Mesendoderm (in vitro differentiated cells): Measurements from ENCODE around the gene C2orf92.
A peak's percentile ranks its signal among the peaks of the same experiment; 100 is the strongest.

Source experiments
- DNase-seq: peaks from one replicate; pipeline ENCODE4 v3.0.0; 2013
- H2AK5ac ChIP-seq: 2 replicates; pipeline ENCODE4 v1.6.1; 2013; ENCODE audit warnings: low read length, inconsistent platforms
- H2BK120ac ChIP-seq: 2 replicates; pipeline ENCODE4 v1.6.1; 2013; ENCODE audit warnings: low read depth, mild to moderate bottlenecking, low read length, moderate library complexity, mixed read lengths
- H2BK15ac ChIP-seq: replicated peaks from 2 replicates; pipeline ENCODE4 v1.6.1; 2013; ENCODE audit warnings: low read depth, mild to moderate bottlenecking, moderate library complexity
- H2BK5ac ChIP-seq: 2 replicates; pipeline ENCODE4 v1.6.1; 2013; ENCODE audit warnings: low read length, inconsistent platforms
- H3K18ac ChIP-seq: 2 replicates; pipeline ENCODE4 v1.6.1; 2013; ENCODE audit warnings: mild to moderate bottlenecking, low read length, mixed read lengths
- H3K23ac ChIP-seq: one replicate; pipeline ENCODE4 v1.6.1; 2013; ENCODE audit warnings: low read length
- H3K27ac ChIP-seq: 2 replicates; pipeline ENCODE4 v1.5.1; 2013; ENCODE audit warnings: low read depth, mild to moderate bottlenecking, inconsistent platforms, low read length, moderate library complexity
- H3K27me3 ChIP-seq: 2 replicates; pipeline ENCODE4 v1.6.1; 2013; ENCODE audit warnings: low read length, control low read depth, mild to moderate bottlenecking, inconsistent platforms; ENCODE audit not compliant: insufficient read depth, poor library complexity
- H3K36me3 ChIP-seq: 2 replicates; pipeline ENCODE4 v1.6.1; 2013; ENCODE audit warnings: low read length, inconsistent platforms; ENCODE audit not compliant: control insufficient read depth, insufficient read depth
- H3K4ac ChIP-seq: one replicate; pipeline ENCODE4 v1.6.1; 2013; ENCODE audit warnings: low read depth, mild to moderate bottlenecking, low read length, moderate library complexity
- H3K4me1 ChIP-seq: 2 replicates; pipeline ENCODE4 v1.6.1; 2013; ENCODE audit warnings: low read depth, low read length, inconsistent platforms; ENCODE audit not compliant: control insufficient read depth
- H3K4me2 ChIP-seq: 2 replicates; pipeline ENCODE4 v1.6.1; 2013; ENCODE audit warnings: low read length
- H3K4me3 ChIP-seq: 2 replicates; pipeline ENCODE4 v1.5.1; 2013; ENCODE audit warnings: mild to moderate bottlenecking, low read length
- H3K56ac ChIP-seq: one replicate; pipeline ENCODE4 v1.6.1; 2013; ENCODE audit warnings: low read length
- H3K79me1 ChIP-seq: 2 replicates; pipeline ENCODE4 v1.6.1; 2013; ENCODE audit warnings: low read length, inconsistent platforms
- H3K79me2 ChIP-seq: 2 replicates; pipeline ENCODE4 v1.6.1; 2013; ENCODE audit warnings: mild to moderate bottlenecking, low read length; ENCODE audit not compliant: control insufficient read depth, insufficient read depth
- H3K9ac ChIP-seq: 2 replicates; pipeline ENCODE4 v1.6.1; 2013; ENCODE audit warnings: low read length, inconsistent platforms
- H4K5ac ChIP-seq: one replicate; pipeline ENCODE4 v1.6.1; 2013; ENCODE audit warnings: low read length
- H4K8ac ChIP-seq: one replicate; pipeline ENCODE4 v1.6.1; 2013; ENCODE audit warnings: low read depth, mild to moderate bottlenecking, control low read depth, low read length, moderate library complexity
- WGBS: extraction: QIAGEN DNeasy Blood & Tissue Kit; methylation state at CpG from one replicate; pipeline ENCODE4 v1.1.7; 2013; ENCODE audit warnings: low lambda C conversion rate, missing lambda C conversion rate; ENCODE audit not compliant: insufficient coverage; ENCODE audit errors: extremely low coverage; 5-methylcytosine and 5-hydroxymethylcytosine counted together

C2orf92 gene

DNA sequence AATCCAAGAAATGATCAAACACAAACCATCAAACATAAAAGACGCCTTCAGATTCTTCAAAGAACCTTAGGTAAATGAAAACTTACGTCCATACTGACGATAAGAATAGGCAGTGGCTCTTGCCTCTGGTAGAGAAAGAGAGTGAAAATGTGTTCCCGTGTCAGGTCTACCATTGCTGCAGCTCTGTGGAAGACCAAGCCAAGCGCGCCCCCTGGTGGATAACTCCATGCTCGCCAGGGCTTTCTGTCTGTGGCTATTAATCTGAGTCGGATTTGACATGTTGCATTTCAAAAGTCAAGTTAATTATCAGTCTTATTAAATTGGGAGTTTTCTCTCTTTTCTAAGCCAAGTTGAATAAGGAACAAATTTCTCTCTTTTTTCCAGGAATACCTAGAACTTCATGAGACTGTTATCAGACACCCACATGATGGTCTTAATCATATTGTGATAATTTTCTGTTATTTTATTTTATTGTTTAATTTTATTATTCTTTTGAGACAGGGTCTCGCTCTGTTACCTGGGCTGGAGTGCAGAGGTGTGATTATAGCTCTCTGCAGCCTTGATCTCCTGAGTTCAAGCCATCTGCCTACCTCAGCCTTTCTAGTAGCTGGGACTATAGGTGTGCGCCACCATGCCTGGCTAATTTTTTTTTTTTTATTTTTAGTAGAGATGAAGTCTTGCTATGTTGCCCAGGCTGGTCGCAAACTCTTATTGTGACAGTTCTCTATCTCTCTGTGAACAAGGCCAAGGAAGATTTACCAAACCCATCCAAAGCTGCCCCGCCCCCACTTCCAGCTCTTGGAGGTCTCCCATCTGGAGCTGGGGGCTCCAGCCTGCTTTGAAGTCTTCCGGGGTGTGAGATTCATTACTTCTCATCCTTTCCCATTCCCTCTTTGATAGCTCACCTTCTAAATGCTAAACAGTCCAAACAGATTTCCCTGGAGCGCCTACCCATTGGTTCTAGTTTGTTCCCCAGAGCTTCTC, 28.0 kb downstream of the C2orf92 start:
- Histone ChIP-seq H2AK5ac (no peak overlapping the region), H3K27ac (no peak overlapping the region), H3K9ac (no peak overlapping the region), H3K79me1 (no peaks in the 10 kb centered on the region), H3K56ac (no peak overlapping the region), H4K5ac (no peak overlapping the region), H3K27me3 (no peaks in the 10 kb centered on the region), H3K4me3 (no peak overlapping the region), H4K8ac (no peak overlapping the region), H2BK120ac (no peak overlapping the region), H3K36me3 (no peaks in the 10 kb centered on the region), H3K23ac (no peak overlapping the region), H3K4ac (no peak overlapping the region), H2BK5ac (no peak overlapping the region), H3K4me2 (no peak overlapping the region), H2BK15ac (no peak overlapping the region), H3K4me1 (no peaks in the 10 kb centered on the region), H3K18ac (no peak overlapping the region), H3K79me2 (no peaks in the 10 kb centered on the region)
- DNase-seq = peak; percentile 81
- no CpG with 5 or more reads among the region's 14 CpGs for WGBS

DNA sequence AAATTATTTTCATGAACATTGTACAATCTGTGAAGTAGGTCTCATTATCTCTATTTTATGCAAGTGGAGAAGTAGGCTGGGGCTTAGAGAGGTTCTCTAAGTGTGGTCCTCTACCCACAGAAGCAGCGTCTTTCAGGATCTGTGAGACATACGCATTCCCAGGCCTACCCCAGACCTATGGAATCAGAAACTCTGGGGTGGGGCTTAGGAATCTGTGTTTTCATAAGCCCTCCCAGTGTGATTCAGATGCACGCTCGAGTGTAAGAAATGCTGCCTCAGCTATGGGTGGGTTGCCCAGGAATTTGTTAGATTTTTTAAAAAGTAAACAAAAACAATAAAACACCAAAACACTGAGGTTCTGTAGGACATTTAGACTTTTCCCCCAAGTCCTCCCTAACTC, 29.0 kb downstream of the C2orf92 start:
- no peaks in the 10 kb centered on the region for H3K27me3 ChIP-seq
- H4K8ac ChIP-seq = no peak overlapping the region
- no peak overlapping the region for H4K5ac ChIP-seq
- no peaks in the 10 kb centered on the region for H3K79me1 ChIP-seq
- H3K23ac ChIP-seq = no peak overlapping the region
- no peak overlapping the region for H3K9ac ChIP-seq
- H2BK5ac ChIP-seq = no peak overlapping the region
- WGBS = no CpG with 5 or more reads among the region's 4 CpGs
- H3K36me3 ChIP-seq = no peaks in the 10 kb centered on the region
- H3K79me2 ChIP-seq = no peaks in the 10 kb centered on the region
- H3K4ac ChIP-seq = no peak overlapping the region
- no peak overlapping the region for H3K4me2 ChIP-seq
- no peak overlapping the region for H3K18ac ChIP-seq
- no peak overlapping the region for H2AK5ac ChIP-seq
- no peak overlapping the region for H3K56ac ChIP-seq
- H3K27ac ChIP-seq = no peak overlapping the region
- H2BK120ac ChIP-seq = no peak overlapping the region
- no peak overlapping the region for H2BK15ac ChIP-seq
- no peak for DNase-seq
- no peak overlapping the region for H3K4me3 ChIP-seq
- no peaks in the 10 kb centered on the region for H3K4me1 ChIP-seq

GRCh38 chr2:97699765-97700444, 30.4 kb downstream of the C2orf92 start:
- no peak overlapping the region for H3K18ac ChIP-seq
- H3K36me3 ChIP-seq = no peaks in the 10 kb centered on the region
- peak overlapping the region; percentile 47 for H3K9ac ChIP-seq
- no peak overlapping the region for H2BK5ac ChIP-seq
- no peak overlapping the region for H3K4me2 ChIP-seq
- no peak overlapping the region for H3K23ac ChIP-seq
- DNase-seq = peak; percentile 89
- H3K4me1 ChIP-seq = no peaks in the 10 kb centered on the region
- no peak overlapping the region for H3K4me3 ChIP-seq
- H4K5ac ChIP-seq = no peak overlapping the region
- H4K8ac ChIP-seq = no peak overlapping the region
- H2BK120ac ChIP-seq = no peak overlapping the region
- no peak overlapping the region for H3K27ac ChIP-seq
- H3K79me2 ChIP-seq = no peaks in the 10 kb centered on the region
- H3K79me1 ChIP-seq = no peaks in the 10 kb centered on the region
- no CpG with 5 or more reads among the region's 11 CpGs for WGBS
- no peaks in the 10 kb centered on the region for H3K27me3 ChIP-seq
- no peak overlapping the region for H3K4ac ChIP-seq
- H3K56ac ChIP-seq = peak overlapping the region; percentile 80
- no peak overlapping the region for H2AK5ac ChIP-seq
- no peak overlapping the region for H2BK15ac ChIP-seq

- Histone ChIP-seq H4K5ac (no peak overlapping the region), H3K9ac (no peak overlapping the region), H2BK5ac (no peak overlapping the region), H4K8ac (no peak overlapping the region), H3K79me1 (no peaks in the 10 kb centered on the region), H3K27me3 (no peaks in the 10 kb centered on the region), H2BK15ac (no peak overlapping the region), H3K79me2 (no peaks in the 10 kb centered on the region), H3K23ac (no peak overlapping the region), H3K18ac (no peak overlapping the region), H2AK5ac (no peak overlapping the region), H3K27ac (no peak overlapping the region), H3K4me1 (no peaks in the 10 kb centered on the region), H3K4me3 (no peak overlapping the region), H2BK120ac (no peak overlapping the region), H3K4me2 (no peak overlapping the region), H3K4ac (no peak overlapping the region), H3K56ac (peak overlapping the region; percentile 56), H3K36me3 (no peaks in the 10 kb centered on the region)
- DNase-seq = no peak
- no CpG with 5 or more reads among the region's 13 CpGs for whole genome bisulfite sequencing
Observed at GRCh38 chr2:97701186-97701585, 31.7 kb downstream of the C2orf92 start.

DNA sequence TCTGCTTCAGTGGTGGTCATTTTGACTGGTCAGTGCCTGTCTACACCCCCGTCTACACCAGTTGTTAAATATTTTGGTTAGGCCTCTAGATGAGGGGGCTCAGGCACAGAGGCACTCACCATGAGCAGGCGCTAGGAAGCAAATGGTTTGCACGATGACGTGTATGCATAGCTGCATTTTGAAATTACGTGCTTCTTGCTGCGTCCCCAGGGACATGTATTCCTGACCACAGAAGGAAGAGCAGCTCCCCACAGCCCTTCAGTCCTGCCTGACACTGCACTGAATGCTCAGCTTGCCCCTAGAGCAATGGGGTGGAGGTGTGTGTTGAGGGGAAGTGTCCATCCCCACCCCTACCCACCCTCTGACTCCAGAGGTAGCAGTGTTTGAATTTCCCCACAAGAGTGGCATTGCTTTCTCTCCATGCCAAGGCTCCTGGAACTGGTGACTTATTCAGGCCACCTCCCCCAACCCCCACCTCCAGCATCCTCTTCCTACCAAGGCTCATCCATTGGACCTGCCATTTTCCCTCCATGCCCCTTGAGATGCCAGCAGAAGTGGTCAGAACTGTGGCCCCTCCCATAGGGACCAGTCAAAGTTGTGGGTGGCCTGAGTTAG, 32.4 kb downstream of the C2orf92 start:
- Histone ChIP-seq H3K4me1 (no peaks in the 10 kb centered on the region), H3K9ac (no peak overlapping the region), H2BK15ac (no peak overlapping the region), H3K79me2 (no peaks in the 10 kb centered on the region), H4K8ac (no peak overlapping the region), H3K36me3 (no peaks in the 10 kb centered on the region), H3K4me2 (no peak overlapping the region), H3K56ac (peak overlapping the region; percentile 30), H2AK5ac (no peak overlapping the region), H3K27ac (no peak overlapping the region), H3K79me1 (no peaks in the 10 kb centered on the region), H3K4ac (no peak overlapping the region), H2BK120ac (no peak overlapping the region), H3K27me3 (no peaks in the 10 kb centered on the region), H2BK5ac (no peak overlapping the region), H3K4me3 (no peak overlapping the region), H4K5ac (no peak overlapping the region), H3K23ac (no peak overlapping the region), H3K18ac (no peak overlapping the region)
- no CpG with 5 or more reads among the region's 6 CpGs for WGBS
- no peak for DNase-seq
